Adrenal gland (tissue), 5 donors: ENCODE measurements around the gene RAD51.

ENCODE experiments used
- CTCF ChIP-seq, 6 experiments: fragments of 450-650 bp in 4 of 6; fragments of 200-600 bp in 2 of 6; sonication (generic) in 1 of 6; IDR thresholded peaks; 1 replicate in 5 of 6; 2 replicates in 1 of 6; pipeline versions ENCODE4 v1.5.1 to v1.8.0; 2016 to 2021; ENCODE audit warnings: antibody characterized with exemption in 6 of 6, mild to moderate bottlenecking in 2 of 6, moderate library complexity in 1 of 6
- POLR2A ChIP-seq, 2 donors: fragments of 450-650 bp; IDR thresholded peaks; one replicate each; pipeline ENCODE4 v1.6.1; 2017; ENCODE audit warnings: antibody characterized with exemption in 2 of 2, mild to moderate bottlenecking in 2 of 2, moderate library complexity in 1 of 2
- donor health status: DM: no; HTN: no; CAD: no.

GRCh38 chr15:40759961-40760360 lies 65.0 kb downstream of the RAD51 start:
- TF ChIP-seq CTCF (IDR thresholded peaks at IDR 0.05) (no peak), POLR2A (IDR thresholded peaks at IDR 0.05) (no peak)
